ENCODE data around the gene DMXL2.

DMXL2 gene

GRCh38 chr15:51414256-51414860 lies 208.2 kb downstream of the DMXL2 start:
- no peak for DNase-seq (ENCODE audit: low read depth in 2 of 2)

GRCh38 chr15:51405693-51406523 lies 216.7 kb downstream of the DMXL2 start:
- DNase-seq (ENCODE audit: low read depth in 2 of 2) = no peak

- DNase-seq (ENCODE audit: low read depth in 2 of 2) = no peak
Measured at GRCh38 chr15:51403946-51404695, 218.4 kb downstream of the DMXL2 start.

GRCh38 chr15:51403072-51403878 lies 219.3 kb downstream of the DMXL2 start:
- DNase-seq (ENCODE audit: low read depth in 2 of 2) = no peak

GRCh38 chr15:51401872-51402517 lies 220.6 kb downstream of the DMXL2 start:
- no peak for DNase-seq (ENCODE audit: low read depth in 2 of 2)

- DNase-seq (ENCODE audit: low read depth in 2 of 2) = no peak
Measured at GRCh38 chr15:51401051-51401780, 221.4 kb downstream of the DMXL2 start.

GRCh38 chr15:51398626-51399025 lies 223.9 kb downstream of the DMXL2 start:
- no peak for DNase-seq (ENCODE audit: low read depth in 2 of 2)

All from stimulated activated CD8-positive, alpha-beta memory T cell treated with anti-CD3 and anti-CD28 coated beads, Interleukin-7, amount 100 ng/mL, for 4 hours (primary cell).